Vagina (tissue), 2 donors: ENCODE results near the gene GFOD1.

Experiments
- CTCF ChIP-seq, 3 experiments: fragments of 450-650 bp in 2 of 3; fragments of 200-600 bp in 1 of 3; sonication (generic) in 1 of 3; IDR thresholded peaks; one replicate each; pipeline ENCODE4 v1.5.1; 2017 to 2019; ENCODE audit warnings: antibody characterized with exemption in 3 of 3, mild to moderate bottlenecking in 2 of 3, moderate library complexity in 2 of 3
- POLR2A ChIP-seq, 2 donors: fragments of 450-650 bp; IDR thresholded peaks; one replicate each; pipeline ENCODE4 v1.6.1; 2017; ENCODE audit warnings: antibody characterized with exemption in 2 of 2, mild to moderate bottlenecking in 2 of 2, moderate library complexity in 2 of 2

DNA sequence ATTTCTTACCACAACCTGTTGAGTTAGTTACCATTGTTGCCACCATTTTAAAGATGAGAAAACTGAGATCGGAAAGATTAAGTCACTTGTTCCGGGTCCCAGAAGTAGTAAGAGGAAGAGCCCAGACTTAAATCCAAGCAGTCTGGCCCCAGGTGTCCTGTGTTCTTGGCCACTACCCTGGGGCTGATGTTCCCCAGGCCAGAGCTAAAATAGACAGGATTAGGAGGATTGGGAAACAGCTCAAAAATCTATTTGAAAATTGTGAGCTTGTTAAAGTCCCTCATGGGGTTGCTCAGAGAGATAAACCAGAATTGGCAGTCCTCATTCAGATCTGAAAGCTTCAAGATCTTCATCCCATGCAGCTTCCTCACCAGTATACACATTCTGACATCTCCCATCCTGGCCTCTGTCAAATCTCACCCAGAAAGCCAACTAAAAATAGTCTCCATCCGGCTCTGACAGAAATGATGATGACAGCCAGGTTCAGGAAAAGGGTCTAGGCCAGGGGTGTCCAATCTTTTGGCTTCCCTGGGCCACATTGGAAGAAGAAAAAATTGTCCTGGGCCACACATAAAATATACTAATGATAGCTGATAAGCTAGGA, 62.0 kb downstream of the GFOD1 start:
- TF ChIP-seq CTCF (IDR thresholded peaks at IDR 0.05) (no peak), POLR2A (IDR thresholded peaks at IDR 0.05) (no peak)
